Measurements from ENCODE around the gene B3GNT2. TPM values are rescaled to one million over a fixed set of nuclear protein-coding genes. Genes with fewer than 3 reads are reported as not detected.

The B3GNT2 gene
- total and polyA plus RNA-seq, 12 donors: 10.4 to 33.5 (median 17.0) TPM

GRCh38 chr2:62175728-62176127 lies 20.2 kb upstream of the B3GNT2 start:
- intact Hi-C loops (cut with DNase I): loop anchor here in 1 of 10 donors (10.0 kb wide), 1 partner anchor 161 kb away; no protein-coding TSS in a partner anchor

GRCh38 chr2:62176801-62177200 lies 19.1 kb upstream of the B3GNT2 start:
- DNase-seq: no peak
- no peak for TF ChIP-seq CTCF (IDR thresholded peaks at IDR 0.05)
- intact Hi-C loops (cut with DNase I): loop anchor here in 2 of 10 donors (1.0 to 10.0 kb wide), 2 partner anchors 156 to 162 kb away; no protein-coding TSS in a partner anchor
- Histone ChIP-seq H3K27me3 (no peaks in the 10 kb centered on the region), H3K27ac (peak overlapping the region in 8 of 10 donors; percentile 15 to 63 (median 53)), H3K9me3 (no peaks in the 10 kb centered on the region), H3K4me1 (peaks cover 0 to 50% (median 17%) of the 10 kb centered on the region in 9 donors), H3K4me3 (no peak overlapping the region), H3K36me3 (no peaks in the 10 kb centered on the region)
- ATAC-seq: peak in 3 of 8 donors; percentile 45 to 61 (median 55)

More at GRCh38 chr2:62175728-62176127, 20.2 kb upstream of the B3GNT2 start:
- DNase-seq: peak in 1 of 2 donors; percentile 63
- 45 to 59% methylated on average over 4 of the region's 4 CpGs for WGBS, 2 donors
- no peaks in the 10 kb centered on the region for H3K27me3 ChIP-seq
- ATAC-seq: peak; percentile 50 to 92 (median 75)
- no peak overlapping the region for H3K4me3 ChIP-seq
- no peaks in the 10 kb centered on the region for H3K9me3 ChIP-seq
- H3K27ac ChIP-seq: peak overlapping the region in 5 of 10 donors; percentile 51 to 56 (median 53)
- peaks cover 0 to 50% (median 17%) of the 10 kb centered on the region in 9 donors for H3K4me1 ChIP-seq
- no peaks in the 10 kb centered on the region for H3K36me3 ChIP-seq
- TF ChIP-seq CTCF (IDR thresholded peaks at IDR 0.05): no peak

- intact Hi-C loops (cut with DNase I): loop anchor here in 2 of 10 donors (1.0 to 10.0 kb wide), 2 partner anchors 155 to 163 kb away; no protein-coding TSS in a partner anchor
- peaks cover 0 to 50% (median 17%) of the 10 kb centered on the region in 9 donors for H3K4me1 ChIP-seq
- 56 to 74% methylated on average over 4 of the region's 4 CpGs for WGBS, 2 donors
- H3K27ac ChIP-seq: peak overlapping the region in 6 of 10 donors; percentile 53 to 72 (median 61)
- H3K27me3 ChIP-seq: no peaks in the 10 kb centered on the region
- H3K4me3 ChIP-seq: no peak overlapping the region
- ATAC-seq (peak in 2 of 8 donors; percentile 21 to 28), DNase-seq (no peak)
- no peak for TF ChIP-seq CTCF (IDR thresholded peaks at IDR 0.05)
- no peaks in the 10 kb centered on the region for H3K36me3 ChIP-seq
- H3K9me3 ChIP-seq: no peaks in the 10 kb centered on the region
These were observed 18.4 kb upstream of the B3GNT2 start for GRCh38 chr2:62177392-62178049.

- Histone ChIP-seq H3K4me1 (peaks cover 0 to 50% (median 17%) of the 10 kb centered on the region in 9 donors), H3K27me3 (no peaks in the 10 kb centered on the region), H3K9me3 (no peaks in the 10 kb centered on the region), H3K4me3 (no peak overlapping the region), H3K27ac (peak overlapping the region in 7 of 10 donors; percentile 2 to 72 (median 59)), H3K36me3 (no peaks in the 10 kb centered on the region)
- WGBS, 2 donors: 64% methylated on average over 5 of the region's 5 CpGs
- DNase-seq (peak in 1 of 2 donors; percentile 44), ATAC-seq (peak; percentile 57 to 93 (median 80))
- TF ChIP-seq CTCF (IDR thresholded peaks at IDR 0.05): no peak
- intact Hi-C loops (cut with DNase I): loop anchor here in 1 of 10 donors (10.0 kb wide), 1 partner anchor 164 kb away; no protein-coding TSS in a partner anchor
These were observed 17.1 kb upstream of the B3GNT2 start for GRCh38 chr2:62178741-62179271.

Data from heart right ventricle (tissue), 16 donors.